Body of pancreas (tissue), 4 donors: ENCODE measurements around the gene BRIP1. TPM values are rescaled to one million over a fixed set of nuclear protein-coding genes. Genes with fewer than 3 reads are reported as not detected.
"Not testable (repeated sequence)": the region's sequence is repeated elsewhere in the genome, so short reads cannot be mapped to it uniquely, and the experiment has no call there.

Experiments
- ATAC-seq: fragments of 150-250 bp; one replicate; pipeline ENCODE4 v1.9.1; 2016
- DNase-seq, 4 donors: peaks; one replicate each; pipeline ENCODE4 v3.0.0-alpha.2; 2019
- H3K27ac ChIP-seq, 4 donors: fragments of 200-600 bp; sonication (generic); 1 replicate in 3 of 4; 2 replicates in 1 of 4; pipeline versions ENCODE4 v1.5.1 to v1.6.1; 2016 to 2019; ENCODE audit warnings: mild to moderate bottlenecking in 1 of 4, mixed read lengths in 1 of 4, moderate library complexity in 1 of 4
- H3K27me3 ChIP-seq, 2 donors: fragments of 200-600 bp; sonication (generic); one replicate each; pipeline ENCODE4 v1.6.0; 2016; ENCODE audit warnings: mild to moderate bottlenecking in 1 of 2
- H3K36me3 ChIP-seq, 2 donors: fragments of 200-600 bp; sonication (generic); replicated peaks in 1 of 2; 2 replicates each; pipeline ENCODE4 v1.5.1; 2016; ENCODE audit warnings: low read depth in 2 of 2; ENCODE audit not compliant: insufficient read depth in 1 of 2
- H3K4me1 ChIP-seq: fragments of 200-600 bp; sonication (generic); one replicate; pipeline ENCODE4 v1.6.0; 2016
- H3K4me3 ChIP-seq, 2 donors: fragments of 200-600 bp; sonication (generic); 1 replicate in 1 of 2; 2 replicates in 1 of 2; pipeline ENCODE4 v1.5.1; 2016 to 2019
- H3K9me3 ChIP-seq, 3 donors: fragments of 200-600 bp; sonication (generic); 1 replicate in 2 of 3; 2 replicates in 1 of 3; pipeline ENCODE4 v1.5.1; 2016
- POLR2A ChIP-seq, 3 donors: fragments of 450-650 bp; IDR thresholded peaks; one replicate each; pipeline ENCODE4 v1.6.1; 2016; ENCODE audit warnings: antibody characterized with exemption in 3 of 3, mild to moderate bottlenecking in 2 of 3
- WGBS, 2 donors: methylation state at CpG; one replicate each; pipeline ENCODE4 v1.1.5; 2017; 5-methylcytosine and 5-hydroxymethylcytosine counted together
- intact Hi-C: fragments of 100-400 bp; cut with DNase I; formaldehyde crosslinking; loops from one replicate; pipeline ENCODE4 v1.15.1; 2023
- total RNA-seq, 2 donors: library from RNA; depleted of rRNA; stranded (reverse); fragments of >200 nt; gene quantifications; one replicate each; pipeline ENCODE4 v1.1.0, GENCODE V29; 2016
- TF ChIP-seq, protein P1 (sequence below), 7 experiments: fragments of 450-650 bp in 4 of 7; fragments of 200-600 bp in 3 of 7; sonication (generic) in 3 of 7; IDR thresholded peaks; one replicate each; pipeline ENCODE4 v1.5.1; 2016 to 2019; ENCODE audit warnings: antibody characterized with exemption in 7 of 7

The BRIP1 gene
- total RNA-seq, 2 donors from 2014 or later = under 0.01 to 0.33 TPM

DNA sequence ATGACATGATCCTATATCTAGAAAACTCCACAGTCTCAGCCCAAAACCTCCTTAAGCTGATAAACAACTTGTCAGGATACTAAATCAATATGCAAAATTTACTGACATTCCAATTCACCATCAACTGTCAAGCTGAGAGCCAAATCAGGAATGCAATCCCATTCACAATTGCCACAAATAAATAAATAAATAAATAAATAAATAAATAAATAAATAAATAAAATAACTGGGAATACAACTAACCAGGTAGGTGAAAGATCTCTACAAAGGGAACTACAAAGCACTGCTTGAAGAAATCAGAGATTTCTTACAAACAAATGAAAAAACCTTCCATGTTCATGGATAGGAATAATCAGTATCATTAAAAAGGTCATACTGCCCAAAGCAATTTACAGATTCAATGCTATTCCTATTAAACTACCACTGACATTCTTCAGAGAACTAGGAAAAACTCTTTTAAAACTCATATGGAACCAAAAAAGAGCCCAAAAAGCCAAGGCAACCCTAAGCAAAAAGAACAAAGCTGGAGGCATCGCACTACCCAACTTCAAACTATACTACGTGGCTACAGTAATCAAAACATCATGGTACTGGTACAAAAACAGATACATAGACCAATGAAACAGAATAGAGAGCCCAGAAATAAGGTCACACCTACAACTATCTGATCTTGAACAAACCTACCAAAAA is 37.7 kb downstream of the BRIP1 start:
- H3K9me3 ChIP-seq = no peaks in the 10 kb centered on the region
- intact Hi-C loops = no loop called here
- WGBS, 2 donors = 93 to 95% methylated on average over 2 of the region's 2 CpGs

GRCh38 chr17:61822326-61823285 is 40.7 kb downstream of the BRIP1 start:
- Histone ChIP-seq H3K9me3 (no peaks in the 10 kb centered on the region), H3K27me3 (no peaks in the 10 kb centered on the region), H3K4me1 (no peaks in the 10 kb centered on the region), H3K36me3 (no peaks in the 10 kb centered on the region), H3K27ac (no peak overlapping the region), H3K4me3 (no peak overlapping the region)
- no peak for DNase-seq
- no peak for TF ChIP-seq POLR2A (IDR thresholded peaks at IDR 0.05)
- TF ChIP-seq, protein P1, sequence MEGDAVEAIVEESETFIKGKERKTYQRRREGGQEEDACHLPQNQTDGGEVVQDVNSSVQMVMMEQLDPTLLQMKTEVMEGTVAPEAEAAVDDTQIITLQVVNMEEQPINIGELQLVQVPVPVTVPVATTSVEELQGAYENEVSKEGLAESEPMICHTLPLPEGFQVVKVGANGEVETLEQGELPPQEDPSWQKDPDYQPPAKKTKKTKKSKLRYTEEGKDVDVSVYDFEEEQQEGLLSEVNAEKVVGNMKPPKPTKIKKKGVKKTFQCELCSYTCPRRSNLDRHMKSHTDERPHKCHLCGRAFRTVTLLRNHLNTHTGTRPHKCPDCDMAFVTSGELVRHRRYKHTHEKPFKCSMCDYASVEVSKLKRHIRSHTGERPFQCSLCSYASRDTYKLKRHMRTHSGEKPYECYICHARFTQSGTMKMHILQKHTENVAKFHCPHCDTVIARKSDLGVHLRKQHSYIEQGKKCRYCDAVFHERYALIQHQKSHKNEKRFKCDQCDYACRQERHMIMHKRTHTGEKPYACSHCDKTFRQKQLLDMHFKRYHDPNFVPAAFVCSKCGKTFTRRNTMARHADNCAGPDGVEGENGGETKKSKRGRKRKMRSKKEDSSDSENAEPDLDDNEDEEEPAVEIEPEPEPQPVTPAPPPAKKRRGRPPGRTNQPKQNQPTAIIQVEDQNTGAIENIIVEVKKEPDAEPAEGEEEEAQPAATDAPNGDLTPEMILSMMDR (IDR thresholded peaks at IDR 0.05) = no peak
- ATAC-seq = no peak
- WGBS, 2 donors = 83 to 84% methylated on average over 6 of the region's 6 CpGs
- intact Hi-C loops = no loop called here

More for the DNA sequence above, 37.7 kb downstream of the BRIP1 start:
- no peak for ATAC-seq
- H3K4me3 ChIP-seq = no peak overlapping the region
- H3K27ac ChIP-seq = no peak overlapping the region
- DNase-seq = no peak
- H3K4me1 ChIP-seq = no peaks in the 10 kb centered on the region
- TF ChIP-seq, protein P1 (IDR thresholded peaks at IDR 0.05) = no peak
- TF ChIP-seq POLR2A (IDR thresholded peaks at IDR 0.05) = no peak
- H3K27me3 ChIP-seq = no peaks in the 10 kb centered on the region
- no peaks in the 10 kb centered on the region for H3K36me3 ChIP-seq

DNA sequence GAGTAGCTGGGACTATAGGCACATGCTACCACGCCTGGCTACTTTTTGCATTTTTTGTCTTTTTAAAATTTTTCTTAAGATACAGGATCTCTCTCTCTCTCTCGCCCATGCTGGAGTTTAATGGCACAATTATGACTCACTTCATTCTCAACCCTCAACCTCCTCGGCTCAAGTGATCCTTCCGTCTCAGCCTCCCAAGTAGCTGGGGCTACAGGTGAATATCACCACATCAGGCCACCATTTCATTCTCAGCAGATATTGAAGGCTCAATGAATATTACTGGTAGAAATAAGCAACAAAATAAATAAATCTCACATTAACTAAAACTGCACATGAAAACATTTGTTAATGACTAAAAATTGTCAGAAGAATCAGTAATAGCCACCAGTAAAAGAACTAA is 41.7 kb downstream of the BRIP1 start:
- TF ChIP-seq, protein P1 (IDR thresholded peaks at IDR 0.05) = no peak
- no peak for TF ChIP-seq POLR2A (IDR thresholded peaks at IDR 0.05)
- H3K4me1 ChIP-seq = no peaks in the 10 kb centered on the region
- WGBS, 2 donors = 74 to 75% methylated on average over 4 of the region's 4 CpGs
- DNase-seq (no peak), ATAC-seq (no peak)
- no peaks in the 10 kb centered on the region for H3K27me3 ChIP-seq
- no peak overlapping the region for H3K27ac ChIP-seq
- no peaks in the 10 kb centered on the region for H3K36me3 ChIP-seq
- no peaks in the 10 kb centered on the region for H3K9me3 ChIP-seq
- no peak overlapping the region for H3K4me3 ChIP-seq
- intact Hi-C loops = no loop called here

- H3K4me3 ChIP-seq, intact Hi-C loops, H3K27me3 ChIP-seq, ATAC-seq, H3K4me1 ChIP-seq, DNase-seq, H3K9me3 ChIP-seq, H3K27ac ChIP-seq, H3K36me3 ChIP-seq: not testable (repeated sequence)
- 93 to 95% methylated on average over 3 of the region's 3 CpGs for WGBS, 2 donors
Observed at GRCh38 chr17:61819265-61819664, 44.1 kb downstream of the BRIP1 start.

- no peak overlapping the region for H3K4me3 ChIP-seq
- H3K27ac ChIP-seq = no peak overlapping the region
- intact Hi-C loops = no loop called here
- no peaks in the 10 kb centered on the region for H3K36me3 ChIP-seq
- H3K9me3 ChIP-seq = no peaks in the 10 kb centered on the region
- TF ChIP-seq POLR2A (IDR thresholded peaks at IDR 0.05) = no peak
- TF ChIP-seq, protein P1 (IDR thresholded peaks at IDR 0.05) = no peak
- no peaks in the 10 kb centered on the region for H3K27me3 ChIP-seq
- ATAC-seq (no peak), DNase-seq (no peak)
- H3K4me1 ChIP-seq = no peaks in the 10 kb centered on the region
Observed at GRCh38 chr17:61818225-61818624, 45.1 kb downstream of the BRIP1 start.
